NCI-H460 (cell line): Measurements from ENCODE around the gene FAM186B. TPM values are rescaled to one million over a fixed set of nuclear protein-coding genes. Genes with fewer than 3 reads are reported as not detected.

Source experiments
- DNase-seq: peaks from one replicate; pipeline ENCODE4 v3.0.0-alpha.2; 2016; ENCODE audit warnings: low read depth; ENCODE audit errors: extremely low read depth
- total RNA-seq: library from RNA; depleted of rRNA; stranded (reverse); fragments of >200 nt; shearing (Covaris generic); gene quantifications from 2 replicates; pipeline ENCODE4 v1.2.3, GENCODE V29; 2014

FAM186B gene
- total RNA-seq, 1 experiment from 2014 or later: 0.22 TPM

GRCh38 chr12:49577589-49578315 lies 27.7 kb downstream of the FAM186B start:
- no peak for DNase-seq

- DNase-seq: peak; percentile 13
These were observed 36.8 kb downstream of the FAM186B start for GRCh38 chr12:49568442-49569162.

- DNase-seq: peak; percentile 90
These were observed 37.6 kb downstream of the FAM186B start, which contains the start of gene MCRS1 for GRCh38 chr12:49567611-49568441. TSS of gene MCRS1 (minus strand) at chr12:49568142. CDS start at chr12:49566731, 1,411 bp downstream.

GRCh38 chr12:49567302-49567610 lies 38.2 kb downstream of the FAM186B start:
- DNase-seq: no peak

GRCh38 chr12:49566361-49566760 lies 39.1 kb downstream of the FAM186B start:
- DNase-seq: no peak

GRCh38 chr12:49565406-49566265 lies 39.8 kb downstream of the FAM186B start:
- DNase-seq: no peak

GRCh38 chr12:49564686-49565405 lies 40.6 kb downstream of the FAM186B start:
- DNase-seq: no peak

- no peak for DNase-seq
These were observed 41.3 kb downstream of the FAM186B start for GRCh38 chr12:49563951-49564685.

GRCh38 chr12:49562831-49563230 lies 42.6 kb downstream of the FAM186B start:
- DNase-seq: no peak

GRCh38 chr12:49562233-49562632 lies 43.2 kb downstream of the FAM186B start:
- DNase-seq: no peak

- no peak for DNase-seq
These were observed 44.7 kb downstream of the FAM186B start for GRCh38 chr12:49560695-49561094.

GRCh38 chr12:49559011-49559675 lies 46.3 kb downstream of the FAM186B start:
- DNase-seq: no peak

GRCh38 chr12:49558526-49558925 lies 46.9 kb downstream of the FAM186B start:
- DNase-seq: no peak

- DNase-seq: no peak
These were observed 47.6 kb downstream of the FAM186B start for GRCh38 chr12:49557917-49558215.

GRCh38 chr12:49557187-49557916 lies 48.1 kb downstream of the FAM186B start:
- DNase-seq: no peak

GRCh38 chr12:49556391-49557186 lies 48.9 kb downstream of the FAM186B start:
- no peak for DNase-seq
